ENCODE measurements around the gene SLC4A9.

SLC4A9 gene

GRCh38 chr5:140339636-140340035 is 20.4 kb upstream of the SLC4A9 start:
- Histone ChIP-seq H3K9me2 (replicated peaks; ENCODE audit: insufficient read depth, low read length) (no peaks in the 10 kb centered on the region), H3K27me3 (ENCODE audit: low read length) (no peaks in the 10 kb centered on the region), H2AFZ (ENCODE audit: low read depth, low read length, severe bottlenecking) (no peak overlapping the region), H3K27ac (ENCODE audit: low read depth, low read length) (no peak overlapping the region), H3K9me3 (ENCODE audit: insufficient read depth, low read length) (no peaks in the 10 kb centered on the region), H3K79me2 (ENCODE audit: insufficient read depth, low read length) (no peaks in the 10 kb centered on the region), H3K4me3 (ENCODE audit: insufficient read depth, low read length, poor library complexity, severe bottlenecking) (no peak overlapping the region), H4K20me1 (ENCODE audit: low read depth, low read length) (no peaks in the 10 kb centered on the region), H3K4me2 (ENCODE audit: low read depth, low read length, poor library complexity, severe bottlenecking) (no peak overlapping the region), H3F3A (ENCODE audit: insufficient read depth) (no peaks in the 10 kb centered on the region), H3K9ac (ENCODE audit: low read length) (no peak overlapping the region), H3K36me3 (ENCODE audit: low read length) (no peaks in the 10 kb centered on the region)
- TF ChIP-seq CTCF (IDR thresholded peaks at IDR 0.05; ENCODE audit: insufficient read depth, low read length, poor library complexity, severe bottlenecking) (no peak), EZH2phosphoT487 (conservative IDR thresholded peaks at IDR 0.05; ENCODE audit: low read length) (no peak)

DNA sequence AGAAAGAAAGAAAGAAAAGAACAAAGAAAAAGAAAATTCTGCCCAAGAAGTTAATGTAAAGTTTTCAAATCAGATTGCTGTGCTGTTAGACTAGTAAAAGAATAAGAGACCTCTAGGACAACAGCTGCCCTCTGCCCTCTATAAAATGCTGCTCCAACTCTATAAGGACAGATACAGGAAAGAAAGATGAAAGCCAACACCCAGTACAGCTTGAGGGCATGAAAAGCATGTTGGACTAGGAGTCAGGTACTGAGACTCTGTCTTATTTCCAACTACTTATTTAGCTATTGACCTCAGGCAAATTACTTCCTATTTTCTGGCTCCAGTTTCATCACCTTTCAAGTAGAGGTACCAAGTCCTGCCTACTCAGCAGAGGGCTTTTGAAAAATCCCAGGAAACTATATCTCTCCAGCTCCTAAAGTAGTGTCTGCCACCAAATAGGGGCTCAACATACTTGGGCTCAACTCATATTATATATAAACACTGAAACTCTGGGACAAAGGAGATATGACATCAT is 19.3 kb upstream of the SLC4A9 start:
- H4K20me1 ChIP-seq (ENCODE audit: low read depth, low read length): no peaks in the 10 kb centered on the region
- H3K4me2 ChIP-seq (ENCODE audit: low read depth, low read length, poor library complexity, severe bottlenecking): no peak overlapping the region
- H3K27me3 ChIP-seq (ENCODE audit: low read length): no peaks in the 10 kb centered on the region
- H3K9me3 ChIP-seq (ENCODE audit: insufficient read depth, low read length): no peaks in the 10 kb centered on the region
- TF ChIP-seq CTCF (IDR thresholded peaks at IDR 0.05; ENCODE audit: insufficient read depth, low read length, poor library complexity, severe bottlenecking) (no peak), EZH2phosphoT487 (conservative IDR thresholded peaks at IDR 0.05; ENCODE audit: low read length) (no peak)
- no peaks in the 10 kb centered on the region for H3F3A ChIP-seq (ENCODE audit: insufficient read depth)
- no peaks in the 10 kb centered on the region for H3K79me2 ChIP-seq (ENCODE audit: insufficient read depth, low read length)
- no peaks in the 10 kb centered on the region for H3K9me2 ChIP-seq (replicated peaks; ENCODE audit: insufficient read depth, low read length)
- no peaks in the 10 kb centered on the region for H3K36me3 ChIP-seq (ENCODE audit: low read length)
- no peak overlapping the region for H3K27ac ChIP-seq (ENCODE audit: low read depth, low read length)
- no peak overlapping the region for H3K9ac ChIP-seq (ENCODE audit: low read length)
- H2AFZ ChIP-seq (ENCODE audit: low read depth, low read length, severe bottlenecking): no peak overlapping the region
- no peak overlapping the region for H3K4me3 ChIP-seq (ENCODE audit: insufficient read depth, low read length, poor library complexity, severe bottlenecking)

DNA sequence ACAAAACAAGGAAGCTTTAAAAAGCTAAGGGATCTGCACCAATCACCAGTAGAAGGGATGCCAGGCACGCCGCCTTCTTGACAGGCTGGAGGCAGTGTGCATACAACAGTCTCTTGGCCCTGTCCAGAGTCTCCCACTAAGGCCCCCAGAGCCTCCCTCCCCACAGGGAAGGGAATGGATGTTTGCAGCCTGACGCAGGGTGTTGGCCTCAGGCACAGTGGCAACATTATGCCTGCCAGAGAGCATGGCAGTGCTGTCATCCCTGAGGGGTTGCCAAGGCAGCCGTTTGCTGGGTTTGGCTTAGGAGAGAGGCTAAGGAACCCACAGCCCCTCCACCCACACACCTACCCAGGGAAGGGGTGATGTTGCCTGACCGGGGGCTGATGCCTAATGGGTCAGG is 18.4 kb upstream of the SLC4A9 start:
- no peak overlapping the region for H3K27ac ChIP-seq (ENCODE audit: low read depth, low read length)
- H3F3A ChIP-seq (ENCODE audit: insufficient read depth): no peaks in the 10 kb centered on the region
- no peaks in the 10 kb centered on the region for H4K20me1 ChIP-seq (ENCODE audit: low read depth, low read length)
- no peaks in the 10 kb centered on the region for H3K9me3 ChIP-seq (ENCODE audit: insufficient read depth, low read length)
- no peak overlapping the region for H2AFZ ChIP-seq (ENCODE audit: low read depth, low read length, severe bottlenecking)
- no peak for TF ChIP-seq EZH2phosphoT487 (conservative IDR thresholded peaks at IDR 0.05; ENCODE audit: low read length)
- TF ChIP-seq CTCF (IDR thresholded peaks at IDR 0.05; ENCODE audit: insufficient read depth, low read length, poor library complexity, severe bottlenecking): no peak
- H3K27me3 ChIP-seq (ENCODE audit: low read length): no peaks in the 10 kb centered on the region
- H3K9me2 ChIP-seq (replicated peaks; ENCODE audit: insufficient read depth, low read length): no peaks in the 10 kb centered on the region
- H3K4me2 ChIP-seq (ENCODE audit: low read depth, low read length, poor library complexity, severe bottlenecking): no peak overlapping the region
- no peak overlapping the region for H3K9ac ChIP-seq (ENCODE audit: low read length)
- no peaks in the 10 kb centered on the region for H3K36me3 ChIP-seq (ENCODE audit: low read length)
- no peak overlapping the region for H3K4me3 ChIP-seq (ENCODE audit: insufficient read depth, low read length, poor library complexity, severe bottlenecking)
- H3K79me2 ChIP-seq (ENCODE audit: insufficient read depth, low read length): no peaks in the 10 kb centered on the region

Data from SU-DHL-6 (cell line).